HepG2 (cell line): Measurements from ENCODE around the gene CAVIN1. TPM values are rescaled to one million over a fixed set of nuclear protein-coding genes. Genes with fewer than 3 reads are reported as not detected.

Source experiments
- EP300 ChIP-seq, 3 experiments: sonication (generic) in 1 of 3; formaldehyde crosslinking in 1 of 3; IDR thresholded peaks; 2 replicates each; pipeline versions ENCODE4 v1.5.1 to v1.6.1; 2011 to 2020; ENCODE audit warnings: low read depth in 2 of 3, low read length in 2 of 3, borderline replicate concordance in 1 of 3, improper control_type of control experiment in 1 of 3, mild to moderate bottlenecking in 1 of 3, missing genetic modification reagents in 1 of 3, moderate library complexity in 1 of 3
- GATA4 ChIP-seq: sonication (generic); IDR thresholded peaks from 2 replicates; pipeline ENCODE4 v1.6.1; 2016; ENCODE audit warnings: antibody characterized with exemption, low read depth, borderline replicate concordance
- GTF3A ChIP-seq: sonication (generic); formaldehyde crosslinking; conservative IDR thresholded peaks from 2 replicates; pipeline ENCODE4 v1.4.0; 2020; ENCODE audit warnings: mild to moderate bottlenecking, missing genetic modification reagents
- HOXA3 ChIP-seq: sonication (generic); formaldehyde crosslinking; IDR thresholded peaks from 2 replicates; pipeline ENCODE4 v1.5.0; 2020; ENCODE audit warnings: missing genetic modification reagents
- KLF16 ChIP-seq, 2 experiments: sonication (generic) in 1 of 2; formaldehyde crosslinking in 1 of 2; IDR thresholded peaks; 2 replicates each; pipeline versions ENCODE4 v1.6.1 to v1.8.0; 2016 to 2023; ENCODE audit warnings: missing genetic modification reagents in 2 of 2, missing compliant biosample characterization in 1 of 2
- MIER2 ChIP-seq: IDR thresholded peaks from 2 replicates; pipeline ENCODE4 v1.6.1; 2016; ENCODE audit warnings: missing biosample characterization, missing genetic modification reagents
- MXD1 ChIP-seq: sonication (generic); formaldehyde crosslinking; IDR thresholded peaks from 2 replicates; pipeline ENCODE4 v1.4.0; 2020; ENCODE audit warnings: mild to moderate bottlenecking, missing genetic modification reagents
- PAWR ChIP-seq: sonication (generic); formaldehyde crosslinking; IDR thresholded peaks from 2 replicates; pipeline ENCODE4 v1.4.0; 2020; ENCODE audit warnings: missing genetic modification reagents, mild to moderate bottlenecking, borderline replicate concordance
- POLR2A ChIP-seq, 2 experiments: IDR thresholded peaks; 2 replicates each; pipeline ENCODE4 v1.6.1; 2011; ENCODE audit warnings: low read depth in 2 of 2, low read length in 2 of 2, mild to moderate bottlenecking in 1 of 2, moderate library complexity in 1 of 2; ENCODE audit not compliant: insufficient read depth in 1 of 2
- REL ChIP-seq: sonication (generic); formaldehyde crosslinking; conservative IDR thresholded peaks from 2 replicates; pipeline ENCODE4 v1.8.0; 2022; ENCODE audit warnings: mild to moderate bottlenecking, missing genetic modification reagents, moderate library complexity
- SIX4 ChIP-seq: sonication (generic); formaldehyde crosslinking; IDR thresholded peaks from 2 replicates; pipeline ENCODE4 v1.4.0; 2020; ENCODE audit warnings: missing genetic modification reagents
- TSC22D2 ChIP-seq: sonication (generic); formaldehyde crosslinking; IDR thresholded peaks from 2 replicates; pipeline ENCODE4 v1.5.1; 2020; ENCODE audit warnings: missing genetic modification reagents, mild to moderate bottlenecking, borderline replicate concordance
- ZFP91 ChIP-seq: sonication (generic); formaldehyde crosslinking; IDR thresholded peaks from 2 replicates; pipeline ENCODE4 v1.9.0; 2022; ENCODE audit warnings: missing genetic modification reagents, mild to moderate bottlenecking, borderline replicate concordance
- ZKSCAN1 ChIP-seq: fragments of 150-350 bp; IDR thresholded peaks from 2 replicates; pipeline ENCODE4 v1.6.1; 2014; ENCODE audit warnings: low read length
- ZNF263 ChIP-seq: sonication (generic); formaldehyde crosslinking; IDR thresholded peaks from 2 replicates; pipeline ENCODE4 v1.4.0; 2020; ENCODE audit warnings: missing genetic modification reagents
- ZNF282 ChIP-seq: fragments of 450-650 bp; IDR thresholded peaks from 2 replicates; pipeline ENCODE4 v1.6.1; 2018; ENCODE audit not compliant: partially characterized antibody
- ZNF512B ChIP-seq: sonication (generic); formaldehyde crosslinking; IDR thresholded peaks from 2 replicates; pipeline ENCODE4 v1.5.1; 2020; ENCODE audit warnings: missing genetic modification reagents, mild to moderate bottlenecking, borderline replicate concordance
- ZNF710 ChIP-seq: sonication (generic); formaldehyde crosslinking; IDR thresholded peaks from 2 replicates; pipeline ENCODE4 v1.5.0; 2020; ENCODE audit warnings: mild to moderate bottlenecking, missing genetic modification reagents, borderline replicate concordance
- polyA plus RNA-seq, 8 experiments: library from polyadenylated mRNA; depleted of rRNA in 3 of 8; stranded (reverse) in 7 of 8; unstranded in 1 of 8; fragments of >200 nt; fragmentation: Illumina TruSeq in 4 of 8; extraction: Trizol in 4 of 8; gene quantifications; 2 replicates each; pipeline versions ENCODE4 v1.2.1 to v1.2.3, GENCODE V29; 2011 to 2016; ENCODE audit warnings: low read depth in 4 of 8, missing spikeins in 1 of 8, mixed read lengths in 1 of 8; ENCODE audit not compliant: insufficient read depth in 1 of 8
- total RNA-seq, 5 experiments: library from RNA; depleted of rRNA; stranded (reverse); fragments of >200 nt; fragmentation: Illumina TruSeq; extraction: Trizol; gene quantifications; 2 replicates each; pipeline ENCODE4 v1.2.3, GENCODE V29; 2016; ENCODE audit warnings: low read depth in 1 of 5
- TF ChIP-seq, protein P1 (sequence below): sonication (generic); formaldehyde crosslinking; IDR thresholded peaks from 2 replicates; pipeline ENCODE4 v1.4.0; 2020; ENCODE audit warnings: missing genetic modification reagents

The CAVIN1 gene
- total and polyA plus RNA-seq, 2 of the 13 experiments (the other 11 are each of a cell fraction or from before 2014, with no cell fraction given) = 15.9 to 25.5 TPM

DNA sequence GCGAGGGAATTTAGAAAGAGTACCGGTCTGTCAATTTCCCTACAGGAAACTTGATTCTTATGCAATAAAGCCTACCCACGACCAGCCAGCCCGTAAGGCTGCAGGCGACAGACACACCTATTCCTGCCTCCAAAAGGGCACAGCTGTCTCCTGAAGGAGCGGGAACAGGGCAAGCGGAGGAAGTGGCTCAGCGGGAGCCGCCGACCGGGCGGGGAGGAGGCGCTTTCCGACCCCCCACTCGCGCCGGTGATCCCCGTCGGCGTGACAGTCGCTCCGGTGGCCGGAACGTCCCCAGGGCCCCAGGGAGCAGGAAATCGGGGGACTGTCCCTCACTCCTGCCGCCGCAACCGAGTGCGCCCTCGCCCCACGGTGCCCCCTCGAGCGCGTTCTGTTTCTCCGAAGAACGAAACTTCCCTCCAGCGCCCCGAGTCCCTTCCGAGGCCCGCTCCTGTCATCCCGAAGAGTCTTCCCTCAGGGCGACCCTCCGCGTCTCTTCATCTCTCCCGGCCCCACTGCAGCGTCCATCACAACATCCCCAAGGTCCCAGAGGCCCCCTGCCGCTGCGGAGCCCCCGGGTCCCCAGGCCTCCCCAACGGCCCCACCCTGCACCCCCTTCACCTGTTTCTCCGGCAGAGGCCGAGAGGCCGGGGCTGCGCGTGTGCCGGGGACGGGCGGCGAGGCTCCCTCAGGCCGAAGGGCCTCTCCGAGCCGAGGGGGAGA, 35.2 kb downstream of the CAVIN1 start (continued):
- no peak for TF ChIP-seq ZFP91
- TF ChIP-seq GATA4 = 0 out of 2 replicates have a peak, but pooled peaks have one; percentile 11
- no peak for TF ChIP-seq GTF3A (CRISPR knock-in tag)
- TF ChIP-seq MIER2 = no peak
- TF ChIP-seq EP300 (IDR thresholded peaks at IDR 0.05; ENCODE audit: low read depth in 2 of 2, low read length in 2 of 2) = no peak; a peak in 1 of 4 replicates
- no peak for TF ChIP-seq EP300 (CRISPR knock-in tag; IDR thresholded peaks at IDR 0.05; ENCODE audit: borderline replicate concordance)
- peak; percentile 46; the same call in 1 of the 2 replicates for TF ChIP-seq ZNF263 (CRISPR knock-in tag)
- 0 out of 2 replicates have a peak, but pooled peaks have one; percentile 31 for TF ChIP-seq ZNF710
- TF ChIP-seq ZNF282 = no peak
- TF ChIP-seq ZKSCAN1 = no peak
- TF ChIP-seq HOXA3 = no peak
- no peak for TF ChIP-seq MXD1 (CRISPR knock-in tag)
- peak; percentile 90; the same call in 1 of the 2 replicates for TF ChIP-seq REL
- TF ChIP-seq POLR2A (IDR thresholded peaks at IDR 0.05; ENCODE audit: insufficient read depth in 1 of 2, low read depth in 2 of 2, low read length in 2 of 2) = no peak
- TF ChIP-seq KLF16 (CRISPR knock-in tag; IDR thresholded peaks at IDR 0.05) = no peak
- no peak for TF ChIP-seq PAWR (CRISPR knock-in tag)
- no peak for TF ChIP-seq TSC22D2 (CRISPR knock-in tag)
- no peak for TF ChIP-seq ZNF512B
- TF ChIP-seq, protein P1, sequence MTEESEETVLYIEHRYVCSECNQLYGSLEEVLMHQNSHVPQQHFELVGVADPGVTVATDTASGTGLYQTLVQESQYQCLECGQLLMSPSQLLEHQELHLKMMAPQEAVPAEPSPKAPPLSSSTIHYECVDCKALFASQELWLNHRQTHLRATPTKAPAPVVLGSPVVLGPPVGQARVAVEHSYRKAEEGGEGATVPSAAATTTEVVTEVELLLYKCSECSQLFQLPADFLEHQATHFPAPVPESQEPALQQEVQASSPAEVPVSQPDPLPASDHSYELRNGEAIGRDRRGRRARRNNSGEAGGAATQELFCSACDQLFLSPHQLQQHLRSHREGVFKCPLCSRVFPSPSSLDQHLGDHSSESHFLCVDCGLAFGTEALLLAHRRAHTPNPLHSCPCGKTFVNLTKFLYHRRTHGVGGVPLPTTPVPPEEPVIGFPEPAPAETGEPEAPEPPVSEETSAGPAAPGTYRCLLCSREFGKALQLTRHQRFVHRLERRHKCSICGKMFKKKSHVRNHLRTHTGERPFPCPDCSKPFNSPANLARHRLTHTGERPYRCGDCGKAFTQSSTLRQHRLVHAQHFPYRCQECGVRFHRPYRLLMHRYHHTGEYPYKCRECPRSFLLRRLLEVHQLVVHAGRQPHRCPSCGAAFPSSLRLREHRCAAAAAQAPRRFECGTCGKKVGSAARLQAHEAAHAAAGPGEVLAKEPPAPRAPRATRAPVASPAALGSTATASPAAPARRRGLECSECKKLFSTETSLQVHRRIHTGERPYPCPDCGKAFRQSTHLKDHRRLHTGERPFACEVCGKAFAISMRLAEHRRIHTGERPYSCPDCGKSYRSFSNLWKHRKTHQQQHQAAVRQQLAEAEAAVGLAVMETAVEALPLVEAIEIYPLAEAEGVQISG = no peak
- no peak for TF ChIP-seq SIX4 (CRISPR knock-in tag)
